Breast epithelium (tissue), 4 donors: ENCODE measurements around the gene B2M. TPM values are rescaled to one million over a fixed set of nuclear protein-coding genes. Genes with fewer than 3 reads are reported as not detected.
"Not testable (repeated sequence)": the region's sequence is repeated elsewhere in the genome, so short reads cannot be mapped to it uniquely, and the experiment has no call there.

Experiments
- DNase-seq, 2 donors: peaks; one replicate each; pipeline ENCODE4 v3.0.0-alpha.2; 2019; ENCODE audit warnings: low spot score in 2 of 2
- H3K27ac ChIP-seq, 2 donors: fragments of 200-600 bp; sonication (generic) in 1 of 2; one replicate each; pipeline ENCODE4 v1.5.1; 2016 to 2019; ENCODE audit warnings: mild to moderate bottlenecking in 1 of 2
- H3K27me3 ChIP-seq, 2 donors: fragments of 200-600 bp; sonication (generic) in 1 of 2; one replicate each; pipeline versions ENCODE4 v1.5.1 to v1.6.0; 2017 to 2019; ENCODE audit warnings: control low read depth in 1 of 2, mild to moderate bottlenecking in 1 of 2
- H3K36me3 ChIP-seq: fragments of 200-600 bp; one replicate; pipeline ENCODE4 v1.5.1; 2019
- H3K4me1 ChIP-seq, 2 donors: fragments of 200-600 bp; sonication (generic); one replicate each; pipeline ENCODE4 v1.5.1; 2016 to 2019; ENCODE audit warnings: control low read depth in 1 of 2
- H3K4me3 ChIP-seq, 3 donors: fragments of 200-600 bp; sonication (generic); 1 replicate in 2 of 3; 2 replicates in 1 of 3; pipeline ENCODE4 v1.5.1; 2016 to 2019; ENCODE audit warnings: mild to moderate bottlenecking in 3 of 3, moderate library complexity in 2 of 3
- H3K9me3 ChIP-seq, 2 donors: fragments of 200-600 bp; sonication (generic) in 1 of 2; one replicate each; pipeline ENCODE4 v1.5.1; 2016 to 2019; ENCODE audit warnings: control low read depth in 1 of 2
- CTCF ChIP-seq, 3 donors: fragments of 450-650 bp; IDR thresholded peaks; one replicate each; pipeline ENCODE4 v1.5.1; 2016 to 2017; ENCODE audit warnings: antibody characterized with exemption in 3 of 3, mild to moderate bottlenecking in 3 of 3, moderate library complexity in 3 of 3
- POLR2A ChIP-seq: fragments of 450-650 bp; IDR thresholded peaks from one replicate; pipeline ENCODE4 v1.6.1; 2016; ENCODE audit warnings: antibody characterized with exemption, mild to moderate bottlenecking, moderate library complexity
- POLR2AphosphoS5 ChIP-seq, 3 donors: sonication (generic); formaldehyde crosslinking; IDR thresholded peaks; one replicate each; pipeline ENCODE4 v1.6.1; 2017; ENCODE audit warnings: antibody characterized with exemption in 3 of 3
- intact Hi-C: fragments of 100-400 bp; cut with DNase I; formaldehyde crosslinking; loops from one replicate; pipeline ENCODE4 v1.15.1; 2023; ENCODE audit warnings: low total_unique reads
- total RNA-seq, 3 donors: library from RNA; depleted of rRNA; stranded (reverse); fragments of >200 nt; gene quantifications; one replicate each; pipeline ENCODE4 v1.1.0, GENCODE V29; 2016

Gene B2M
- total RNA-seq, 3 donors from 2014 or later, result 2,658 to 3,703 (median 3,086) TPM

GRCh38 chr15:44738340-44738984, 27.1 kb downstream of the B2M start:
- H3K36me3 ChIP-seq, result no peaks in the 10 kb centered on the region
- H3K9me3 ChIP-seq, result no peaks in the 10 kb centered on the region
- intact Hi-C loops, result no loop called here
- H3K27me3 ChIP-seq, result no peaks in the 10 kb centered on the region
- TF ChIP-seq CTCF (IDR thresholded peaks at IDR 0.05), result peak; percentile 21 to 67 (median 65)
- TF ChIP-seq POLR2AphosphoS5 (IDR thresholded peaks at IDR 0.05), result no peak
- DNase-seq, result no peak
- H3K27ac ChIP-seq, result no peak overlapping the region
- no peak overlapping the region for H3K4me3 ChIP-seq
- H3K4me1 ChIP-seq, result no peaks in the 10 kb centered on the region

- H3K9me3 ChIP-seq, H3K27me3 ChIP-seq, H3K4me1 ChIP-seq, DNase-seq, H3K36me3 ChIP-seq, intact Hi-C loops, H3K27ac ChIP-seq, H3K4me3 ChIP-seq: not testable (repeated sequence)
Measured at GRCh38 chr15:44739222-44739847, 28.0 kb downstream of the B2M start.

GRCh38 chr15:44743454-44743853, 32.1 kb downstream of the B2M start:
- intact Hi-C loops, H3K27ac ChIP-seq, H3K9me3 ChIP-seq, H3K36me3 ChIP-seq, DNase-seq, H3K27me3 ChIP-seq, H3K4me3 ChIP-seq, H3K4me1 ChIP-seq: not testable (repeated sequence)

- H3K27ac ChIP-seq, result no peak overlapping the region
- H3K4me3 ChIP-seq, result no peak overlapping the region
- H3K9me3 ChIP-seq, result peaks cover 5% of the 10 kb centered on the region in 2 donors
- TF ChIP-seq POLR2AphosphoS5 (IDR thresholded peaks at IDR 0.05) (no peak), POLR2A (no peak), CTCF (IDR thresholded peaks at IDR 0.05) (no peak)
- H3K27me3 ChIP-seq, result no peaks in the 10 kb centered on the region
- intact Hi-C loops, result no loop called here
- no peaks in the 10 kb centered on the region for H3K36me3 ChIP-seq
- H3K4me1 ChIP-seq, result no peaks in the 10 kb centered on the region
- DNase-seq, result no peak
Measured at GRCh38 chr15:44753345-44753744, 42.0 kb downstream of the B2M start.

GRCh38 chr15:44763187-44763586, 51.9 kb downstream of the B2M start:
- no peak overlapping the region for H3K27ac ChIP-seq
- H3K27me3 ChIP-seq, result no peaks in the 10 kb centered on the region
- no peak for DNase-seq
- no peak for TF ChIP-seq POLR2A
- TF ChIP-seq CTCF (IDR thresholded peaks at IDR 0.05), result no peak
- intact Hi-C loops, result no loop called here
- H3K4me1 ChIP-seq, result no peaks in the 10 kb centered on the region
- H3K36me3 ChIP-seq, result no peaks in the 10 kb centered on the region
- no peak overlapping the region for H3K4me3 ChIP-seq
- no peaks in the 10 kb centered on the region for H3K9me3 ChIP-seq

GRCh38 chr15:44763848-44764247, 52.5 kb downstream of the B2M start:
- no peaks in the 10 kb centered on the region for H3K4me1 ChIP-seq
- intact Hi-C loops, result no loop called here

More at GRCh38 chr15:44763848-44764247, 52.5 kb downstream of the B2M start:
- no peak for DNase-seq
- H3K9me3 ChIP-seq, result no peaks in the 10 kb centered on the region
- H3K4me3 ChIP-seq, result no peak overlapping the region
- TF ChIP-seq POLR2A, result no peak
- TF ChIP-seq CTCF (IDR thresholded peaks at IDR 0.05), result no peak
- TF ChIP-seq POLR2AphosphoS5 (IDR thresholded peaks at IDR 0.05), result no peak
- H3K27ac ChIP-seq, result no peak overlapping the region
- H3K27me3 ChIP-seq, result no peaks in the 10 kb centered on the region
- H3K36me3 ChIP-seq, result no peaks in the 10 kb centered on the region
